HS-5 (cell line): ENCODE data around the gene SELENOF.

Source experiments
- DNase-seq: peaks from one replicate; pipeline ENCODE4 v3.0.0-alpha.2; 2012; ENCODE audit warnings: low read depth

SELENOF gene

DNA sequence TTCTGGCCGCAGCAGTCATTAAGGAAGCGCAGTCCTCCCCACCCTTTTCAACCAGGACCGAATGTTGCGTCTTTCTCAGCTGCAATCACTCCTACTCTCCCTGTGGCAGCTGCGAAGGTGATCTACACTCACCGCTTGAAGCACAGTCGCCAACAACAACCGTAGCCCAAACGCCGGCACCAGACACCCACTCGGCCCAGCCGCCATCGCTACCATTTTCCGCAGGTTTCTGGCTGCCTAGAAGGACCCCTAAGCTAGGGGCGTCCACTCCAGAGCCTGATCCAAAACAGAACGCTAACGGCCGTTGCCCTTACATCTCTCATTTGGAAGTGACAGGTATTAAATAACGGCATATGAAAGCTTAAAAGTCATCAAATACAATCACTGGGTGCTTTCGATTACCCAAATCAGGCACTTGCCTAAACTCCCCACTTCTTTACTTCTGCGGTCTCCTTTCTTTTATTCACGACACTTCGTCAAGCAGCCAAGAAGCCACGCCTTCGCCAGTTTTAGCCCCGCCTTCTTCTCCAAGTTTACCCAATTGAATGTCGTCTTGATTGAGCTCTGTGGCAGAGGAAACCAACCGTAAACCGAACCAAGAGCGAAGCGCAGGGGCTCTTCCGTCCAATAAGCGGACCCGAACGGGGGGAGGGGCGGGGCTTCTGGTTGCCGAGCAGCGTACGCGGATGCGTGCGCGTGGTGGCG is at the start of gene SELENOF:
Gene SELENOF (minus strand): TSS at position 231 of the 705 bp plus-strand sequence. CDS start 15 bp downstream, at position 216.
- peak; percentile 100 for DNase-seq

DNA sequence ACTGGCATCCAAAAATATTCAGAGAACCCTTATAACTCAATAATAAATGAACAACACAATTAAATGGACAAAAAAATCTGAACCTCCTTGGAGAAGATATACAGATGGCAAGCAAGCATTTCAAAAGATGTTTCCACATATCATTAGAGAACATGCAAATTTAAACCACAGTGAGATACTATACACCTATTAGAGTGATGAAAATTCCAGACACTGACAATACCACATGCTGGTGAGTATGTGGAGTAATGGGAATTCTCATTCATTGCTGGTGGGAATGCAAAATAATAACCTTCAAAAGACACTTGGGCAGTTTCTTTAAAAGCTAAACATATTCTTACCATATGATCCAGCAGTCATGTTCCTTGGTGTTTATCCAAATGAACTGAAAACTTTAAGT is 46.6 kb upstream of the SELENOF start:
- no peak for DNase-seq

DNA sequence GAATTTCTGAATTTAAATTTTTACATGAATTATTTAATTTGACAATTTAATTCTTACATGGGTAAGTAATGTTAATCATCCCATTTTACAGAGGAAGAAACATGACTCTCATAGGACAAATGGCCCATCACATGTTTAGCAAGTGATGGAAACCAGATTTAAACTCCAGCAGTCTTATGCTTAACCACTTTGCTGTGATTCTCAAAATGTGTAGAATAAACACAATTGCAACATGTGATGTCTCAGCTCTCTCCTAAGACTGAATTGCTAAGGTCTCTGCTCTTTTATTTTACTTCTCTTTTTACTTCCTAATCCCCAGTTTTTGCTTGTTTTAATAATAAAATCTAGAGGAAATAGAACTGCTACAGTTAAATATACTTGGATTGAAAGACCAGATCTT is 43.3 kb upstream of the SELENOF start:
- DNase-seq: no peak

DNA sequence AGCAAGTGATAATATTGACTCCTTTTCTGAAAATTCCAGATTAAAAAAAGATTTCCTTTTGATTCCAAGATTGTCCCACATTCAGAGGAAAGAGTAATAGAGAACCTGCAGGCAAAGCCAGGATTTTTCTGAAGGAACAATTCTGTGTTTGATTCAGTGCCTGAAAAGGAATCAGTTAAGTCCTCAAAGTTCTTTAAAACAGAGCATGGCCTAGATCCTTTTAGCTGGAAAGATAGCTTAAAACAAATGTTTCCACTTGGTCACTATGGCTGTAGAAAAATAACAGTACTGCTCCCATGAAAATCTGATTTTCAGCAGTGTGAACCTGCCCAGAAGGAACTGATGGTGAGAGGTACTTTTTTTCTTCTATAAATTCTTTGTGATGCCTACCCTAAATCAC is 42.3 kb upstream of the SELENOF start:
- no peak for DNase-seq

DNA sequence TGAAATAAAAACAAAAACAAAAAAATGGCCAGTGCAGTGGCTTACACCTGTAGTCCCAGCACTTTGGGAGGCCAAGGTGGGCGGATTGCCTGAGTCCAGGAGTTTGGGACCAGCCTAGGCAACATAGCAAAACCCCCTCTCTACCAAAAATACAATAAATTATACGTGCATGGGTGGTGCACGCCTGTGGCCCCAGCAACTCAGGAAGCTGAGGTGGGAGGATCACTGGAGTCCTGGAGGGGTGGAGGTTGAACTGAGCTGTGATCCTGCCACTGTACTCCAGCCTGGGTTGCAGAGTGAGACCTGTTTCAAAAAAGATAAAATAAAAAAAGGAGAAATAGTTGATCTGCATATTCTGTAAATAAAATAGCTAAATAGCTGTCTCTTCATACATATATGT is 41.8 kb upstream of the SELENOF start:
- DNase-seq: no peak

DNA sequence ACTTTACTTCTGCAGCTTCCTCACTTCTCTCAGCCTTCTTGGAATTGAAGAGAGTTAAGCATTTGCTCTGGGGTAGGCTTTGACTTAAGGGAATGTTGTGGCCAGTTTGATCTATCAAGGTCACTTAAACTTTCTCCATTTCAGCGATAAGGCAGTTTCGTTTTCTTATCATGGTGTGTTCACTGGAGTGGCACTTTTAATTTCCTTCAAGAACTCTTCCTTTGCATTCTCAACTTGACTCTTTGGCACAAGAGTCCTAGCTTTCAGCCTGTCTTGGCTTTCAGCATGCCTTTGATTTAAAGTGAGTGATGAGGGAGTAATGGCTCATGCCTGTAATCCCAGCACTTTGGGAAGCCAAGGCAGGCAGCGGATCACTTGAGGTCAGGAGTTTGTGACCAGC is 39.2 kb upstream of the SELENOF start:
- no peak for DNase-seq

DNA sequence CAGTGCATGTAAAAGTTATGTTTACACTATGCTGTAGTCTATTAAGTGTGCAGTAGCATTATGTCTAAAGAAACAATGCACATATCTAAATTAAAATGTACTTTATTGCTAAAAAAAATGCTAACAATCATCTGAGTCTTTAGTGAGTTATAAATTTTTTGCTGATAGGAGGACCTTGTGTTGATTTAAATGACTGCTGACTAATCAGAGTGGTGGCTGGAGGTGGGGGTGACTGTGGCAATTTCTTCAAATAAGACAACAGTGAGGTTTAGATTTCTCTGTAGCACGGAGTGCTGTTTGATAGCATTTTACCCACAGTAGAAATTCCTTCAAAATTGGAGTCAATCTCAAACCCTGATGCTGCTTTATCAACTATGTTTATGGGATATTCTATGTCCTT is 37.5 kb upstream of the SELENOF start:
- no peak for DNase-seq

DNA sequence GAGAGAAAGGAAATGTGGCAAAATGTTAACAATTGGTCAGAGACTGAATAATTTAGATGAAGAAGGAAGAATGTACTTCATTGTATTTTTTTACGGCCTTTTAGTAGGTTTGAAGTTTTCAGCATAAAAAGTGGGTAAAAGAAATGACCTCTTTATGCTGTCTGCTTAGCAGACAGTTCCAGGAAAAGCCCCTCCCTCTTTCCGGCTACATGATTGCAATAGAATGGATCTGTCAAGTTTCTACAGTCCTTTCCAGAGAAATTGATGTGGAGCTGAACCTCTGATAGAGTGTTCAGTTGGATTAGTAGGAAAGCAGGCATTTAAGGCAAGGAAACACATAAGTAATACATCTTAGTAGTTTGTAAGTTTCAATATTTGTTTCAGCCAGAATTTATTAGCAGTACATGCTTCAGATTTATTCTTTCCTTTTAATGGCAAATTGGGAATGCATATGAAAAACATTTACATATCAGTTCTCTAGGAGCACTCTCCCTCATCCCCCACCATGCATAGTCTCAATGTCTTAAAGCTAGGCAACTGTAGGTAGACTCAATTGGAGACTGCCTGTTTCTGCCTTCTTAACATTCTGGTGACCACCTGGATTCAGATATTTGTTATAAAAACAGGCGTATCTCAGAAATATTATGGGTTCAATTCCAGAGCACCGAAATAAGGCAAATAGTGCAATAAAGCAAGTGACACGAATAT is 36.9 kb upstream of the SELENOF start:
- DNase-seq: no peak

DNA sequence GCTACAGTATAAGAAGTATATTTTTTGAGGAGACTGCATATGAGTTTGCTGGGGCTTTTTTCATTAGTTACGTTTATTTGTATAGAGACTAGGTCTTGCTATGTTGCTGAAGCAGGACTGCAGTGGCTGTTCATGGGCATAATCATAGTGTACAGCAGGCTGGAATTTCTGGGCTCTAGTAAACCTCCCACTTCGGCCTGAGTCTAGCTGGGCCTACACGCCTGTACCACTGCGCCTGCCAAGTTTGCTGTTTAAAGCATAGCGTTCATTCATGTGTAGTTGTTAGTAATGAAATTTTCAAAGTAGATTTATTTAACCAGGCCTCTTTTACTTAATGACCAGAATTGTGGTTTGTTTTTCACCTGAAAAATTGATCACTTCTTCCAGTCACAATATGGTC is 34.3 kb upstream of the SELENOF start:
- no peak for DNase-seq

DNA sequence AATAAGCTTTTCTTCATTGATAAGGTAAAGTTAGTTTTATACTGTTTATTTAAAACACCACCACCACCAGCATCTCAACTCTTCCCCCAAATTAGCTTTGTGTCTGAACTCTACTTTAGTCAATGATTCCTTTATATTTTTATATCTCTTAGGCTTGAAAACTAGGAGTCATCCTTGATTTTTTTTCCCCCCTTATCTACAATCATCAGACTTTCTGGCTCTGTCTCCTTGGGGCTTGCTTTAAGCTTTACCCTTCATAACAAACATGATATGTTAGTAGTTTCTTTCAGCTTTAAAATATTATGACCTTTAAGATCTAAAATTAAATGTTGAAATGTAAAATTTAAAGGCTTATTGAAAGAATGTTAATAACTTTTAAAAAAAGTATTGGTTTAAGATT is 28.8 kb upstream of the SELENOF start:
- no peak for DNase-seq

DNA sequence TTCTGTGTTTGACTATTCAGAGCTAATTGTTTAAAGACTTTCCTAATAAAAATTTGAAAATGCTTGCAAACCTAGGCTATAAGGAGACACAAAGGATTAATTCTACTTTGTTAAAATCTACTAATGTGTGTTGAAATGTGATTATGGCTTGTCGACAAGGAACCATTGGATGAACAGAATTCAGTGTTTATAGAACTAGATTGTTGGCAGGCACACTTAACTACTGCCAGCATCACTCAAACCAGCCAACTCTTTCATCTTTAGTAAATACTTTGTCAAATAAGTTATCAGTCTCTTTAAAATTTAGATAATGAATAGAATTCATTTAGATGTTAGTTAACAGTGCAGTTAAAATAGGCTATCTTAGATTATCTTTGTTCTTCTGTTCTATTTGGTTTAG is 28.1 kb upstream of the SELENOF start:
- DNase-seq: no peak

DNA sequence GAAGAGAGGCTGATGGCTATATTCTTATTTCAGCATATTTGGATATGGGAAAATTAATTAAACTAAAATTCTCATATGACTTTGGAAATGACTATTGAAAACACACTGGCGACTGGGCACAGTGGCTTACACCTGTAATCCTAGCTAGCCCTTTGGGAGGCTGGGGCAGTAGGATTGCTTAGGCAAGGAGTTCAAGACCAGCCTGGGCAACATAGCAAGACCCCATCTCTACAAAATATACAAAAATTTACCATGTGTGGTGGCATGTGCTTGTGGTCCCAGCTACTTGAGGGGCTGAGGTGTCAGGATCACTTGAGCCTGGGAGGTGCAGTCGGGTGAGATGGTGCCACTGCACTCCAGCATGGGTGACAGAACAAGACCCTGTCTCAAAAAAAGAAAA is 26.7 kb upstream of the SELENOF start:
- DNase-seq: no peak

DNA sequence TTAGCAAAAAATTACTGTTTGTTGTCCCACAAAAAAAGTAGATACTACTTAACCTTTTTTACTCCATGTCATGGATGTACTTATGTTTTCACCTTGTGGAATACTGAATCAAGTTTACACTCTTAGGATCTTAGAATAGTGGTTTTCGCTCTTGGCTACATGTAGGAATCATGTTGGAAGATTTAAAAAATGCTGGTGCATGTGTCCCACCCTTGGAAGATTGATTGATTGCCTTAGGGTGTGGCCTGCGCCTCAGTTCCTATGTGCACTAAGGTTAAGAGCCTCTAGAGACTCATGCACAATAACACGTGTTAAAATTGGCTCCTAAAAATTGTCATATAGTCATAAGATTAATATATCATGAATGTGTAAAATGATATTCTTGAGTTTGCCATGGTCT is 25.5 kb upstream of the SELENOF start:
- DNase-seq: no peak

DNA sequence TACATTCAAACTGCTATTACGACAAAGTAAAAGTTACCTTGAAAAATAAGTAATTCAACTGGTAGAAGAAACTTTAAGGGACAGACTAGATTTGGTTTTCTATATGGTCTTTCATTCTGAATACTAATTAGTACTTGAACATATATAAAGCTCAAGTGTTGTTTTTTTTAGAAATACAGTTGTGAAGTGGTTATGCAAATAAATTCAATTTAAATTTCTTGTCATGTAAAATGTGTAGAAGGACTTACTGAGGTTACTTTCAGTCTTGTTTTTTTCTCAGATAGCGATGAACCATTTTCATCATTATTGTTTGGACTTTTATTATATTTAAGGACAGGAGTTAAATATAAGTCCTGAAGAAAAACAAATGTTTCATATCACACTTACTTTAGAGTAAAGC is 24.9 kb upstream of the SELENOF start:
- DNase-seq: no peak

DNA sequence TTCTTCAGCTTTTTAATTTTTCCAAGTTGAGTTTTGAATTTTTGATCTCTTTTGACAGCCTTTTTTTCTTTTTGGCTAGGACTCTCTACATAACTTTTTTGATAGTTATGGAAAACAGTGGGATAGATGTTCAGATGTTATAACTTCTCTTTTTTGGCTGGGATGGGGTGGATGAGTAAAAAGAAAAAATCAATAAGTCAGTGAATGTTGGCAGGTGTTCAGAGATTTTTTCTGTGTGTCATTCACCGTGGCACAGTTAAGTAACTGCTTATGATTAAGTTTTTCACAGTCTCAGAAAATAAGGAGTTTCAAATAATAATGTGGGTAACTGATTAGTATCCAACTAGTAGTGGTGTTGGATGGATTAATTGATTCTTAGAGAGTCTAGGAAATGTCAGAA is 24.5 kb upstream of the SELENOF start:
- DNase-seq: no peak

DNA sequence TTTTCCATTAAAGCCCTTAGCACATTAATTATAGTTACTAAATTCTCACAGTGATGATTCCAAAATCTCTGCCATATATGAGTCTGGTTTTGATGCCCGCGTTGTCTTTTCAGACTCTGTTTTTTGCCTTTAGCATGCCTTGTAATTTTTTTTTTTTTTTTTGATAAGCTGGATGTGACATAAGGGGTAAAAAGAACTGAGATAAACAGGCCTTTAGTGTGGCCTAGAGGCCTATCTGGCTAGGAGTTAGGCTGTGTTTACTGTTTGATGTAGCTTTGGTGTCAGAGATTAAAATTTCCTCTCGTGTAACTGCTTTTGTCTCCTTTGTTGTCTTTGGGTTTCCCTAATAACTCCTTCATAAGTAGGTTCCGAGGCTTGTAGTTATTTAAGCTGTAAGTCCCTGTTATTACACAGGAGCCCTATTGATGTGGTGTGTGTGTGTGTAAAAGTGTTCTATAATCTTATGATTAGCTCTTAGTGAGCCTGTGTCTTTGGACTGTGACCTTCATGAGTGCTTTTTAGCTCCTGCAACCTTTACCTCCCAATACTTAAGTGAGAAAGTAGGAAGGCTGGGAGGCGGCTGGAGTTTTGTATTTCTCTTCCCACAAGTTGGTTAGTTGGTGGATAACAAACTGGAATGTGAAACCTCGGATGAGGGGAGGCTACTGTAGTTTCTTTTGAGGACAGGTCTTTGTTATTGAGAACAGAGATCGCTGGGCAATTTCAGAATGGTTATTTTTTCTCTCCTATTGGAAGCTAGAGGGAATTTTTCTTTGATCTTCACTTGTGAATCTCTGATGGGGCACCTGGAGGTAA is 19.8 kb upstream of the SELENOF start:
- no peak for DNase-seq

DNA sequence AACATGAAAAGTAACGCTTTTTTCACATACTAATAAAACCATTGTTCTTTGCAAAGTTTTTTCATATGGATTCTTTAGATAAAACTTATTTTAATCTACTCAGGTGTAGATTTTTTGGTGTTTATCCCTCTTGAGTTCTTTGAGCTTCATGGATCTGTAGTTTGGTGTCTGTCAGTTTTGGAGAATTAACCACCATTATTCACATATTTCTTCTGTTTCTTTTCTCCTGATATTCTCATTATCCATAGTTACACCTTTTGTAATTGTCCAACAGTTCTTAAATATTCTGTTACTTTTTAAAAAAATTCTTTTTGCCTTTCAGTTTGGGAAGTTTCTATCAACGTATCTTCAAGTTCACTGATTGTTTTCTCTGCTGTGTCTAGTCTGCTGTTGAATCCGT is 19.1 kb upstream of the SELENOF start:
- DNase-seq: no peak

DNA sequence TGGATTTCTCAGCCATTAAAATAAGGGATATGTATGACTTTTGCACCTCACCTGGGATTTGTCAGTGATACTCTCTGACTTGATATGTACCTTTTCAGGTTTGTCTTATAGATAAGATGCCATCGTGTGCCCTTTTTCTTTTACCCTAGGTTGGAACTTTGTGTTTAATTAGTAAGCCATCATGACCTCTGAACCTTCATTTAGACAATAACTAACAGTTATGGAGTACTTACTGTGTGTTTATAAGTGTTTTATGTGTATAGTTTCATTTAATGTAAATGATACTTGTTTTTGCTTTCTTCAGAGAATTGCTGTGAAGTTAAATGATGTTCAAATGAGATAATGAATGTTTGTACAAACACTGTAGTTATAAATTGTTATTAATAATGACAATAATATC is 14.9 kb upstream of the SELENOF start:
- no peak for DNase-seq

DNA sequence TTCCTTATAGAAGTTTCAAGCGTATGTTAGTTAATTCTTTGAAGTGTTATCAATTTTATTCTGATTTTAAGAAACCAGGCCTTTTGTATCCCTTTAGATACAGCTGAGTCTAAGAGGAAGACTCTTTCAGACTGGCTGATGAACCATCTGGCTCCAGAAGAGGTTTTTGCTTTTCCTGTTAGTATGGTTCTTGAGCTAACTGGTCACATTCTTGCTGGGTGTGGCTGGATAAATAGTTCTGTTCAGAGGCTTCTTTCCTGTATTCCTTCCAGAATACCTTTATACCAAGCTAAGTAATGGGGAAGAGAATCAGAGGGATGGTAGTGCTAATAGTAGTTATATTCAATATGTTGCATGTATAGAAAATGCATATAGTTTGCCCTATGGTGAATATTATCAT is 13.0 kb upstream of the SELENOF start:
- DNase-seq: no peak

DNA sequence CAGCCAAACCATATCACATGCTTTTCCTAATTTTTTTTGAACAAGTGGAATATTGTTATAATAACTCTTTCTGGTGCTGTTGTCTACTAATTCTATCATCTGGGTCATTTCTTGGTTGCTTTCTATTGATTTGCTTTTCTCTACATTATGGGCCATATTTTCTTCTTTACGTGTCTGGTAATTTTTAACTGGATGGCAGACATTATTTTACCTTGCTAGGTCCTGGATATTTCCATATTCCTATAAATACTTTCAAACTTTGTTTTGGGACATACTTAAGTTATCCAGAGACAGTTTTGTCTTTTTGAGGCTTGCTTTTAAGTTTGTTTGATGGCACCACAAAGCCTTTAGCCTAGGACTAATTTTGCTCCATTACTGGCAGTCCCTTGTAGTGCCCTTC is 11.8 kb upstream of the SELENOF start:
- DNase-seq: no peak

DNA sequence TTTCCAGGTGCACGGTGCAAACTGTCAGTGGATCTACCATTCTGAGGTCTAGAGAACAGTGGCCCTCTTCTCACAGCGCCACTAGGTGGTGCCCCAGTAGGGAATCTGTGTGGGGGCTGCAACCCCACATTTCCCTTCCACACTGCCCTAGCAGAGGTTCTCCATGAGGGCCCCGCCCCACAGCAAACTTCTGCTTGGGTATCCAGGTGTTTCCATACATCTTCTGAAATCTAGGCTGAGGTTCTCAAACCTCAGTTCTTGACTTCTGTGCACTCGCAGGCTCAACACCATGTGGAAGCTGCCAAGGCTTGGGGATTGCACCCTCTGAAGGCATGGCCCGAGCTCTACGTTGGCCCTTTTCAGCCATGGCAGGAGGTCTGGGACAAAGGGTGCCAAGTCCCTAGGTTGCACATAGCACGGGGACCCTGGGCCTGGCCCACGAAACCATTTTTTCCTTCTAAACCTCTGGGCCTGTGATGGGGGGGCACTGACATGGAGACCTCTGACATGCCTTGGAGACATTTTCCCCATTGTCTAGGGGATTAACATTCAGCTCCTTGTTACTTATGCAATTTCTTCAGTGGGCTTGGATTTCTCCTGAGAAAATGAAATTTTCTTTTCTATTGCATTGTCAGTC is 10.5 kb upstream of the SELENOF start:
- DNase-seq: no peak

DNA sequence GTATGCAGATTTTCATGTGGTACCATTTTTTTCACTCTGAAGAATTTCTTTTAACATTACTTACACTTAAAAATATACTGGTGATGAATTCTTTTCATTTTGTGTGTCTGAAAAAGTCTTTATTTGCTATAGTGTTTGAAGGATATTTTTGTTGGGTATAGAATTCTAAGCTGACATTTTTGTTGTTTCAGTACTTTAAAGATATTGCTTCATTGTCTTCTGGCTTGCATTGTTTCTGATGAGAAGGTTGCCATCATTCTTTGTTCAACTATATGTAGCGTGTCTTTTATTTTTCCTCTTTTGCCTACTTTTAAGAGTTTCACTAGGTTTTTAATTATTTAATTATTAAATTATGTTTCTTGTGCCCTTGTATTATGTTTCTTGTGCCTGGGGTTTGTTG is 8.5 kb upstream of the SELENOF start:
- DNase-seq: no peak

DNA sequence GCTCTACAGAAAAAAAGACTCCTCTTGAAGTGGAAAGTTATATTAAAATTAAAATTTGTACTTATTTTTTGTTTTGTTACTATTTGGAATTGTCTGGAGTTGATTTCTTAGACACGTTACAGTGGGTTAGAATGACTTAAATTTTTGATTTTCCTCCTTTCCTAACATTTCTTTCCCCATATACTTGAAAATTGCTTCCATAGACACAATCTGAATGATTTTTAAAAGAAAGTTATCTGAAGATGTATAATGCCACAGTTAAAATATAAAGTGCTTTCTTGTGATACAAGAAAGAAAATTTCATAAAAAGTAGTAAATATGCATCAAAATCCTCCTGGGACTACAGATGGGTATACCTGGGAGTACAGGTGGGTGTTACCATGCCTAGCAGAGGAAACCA is 2.8 kb upstream of the SELENOF start:
- no peak for DNase-seq
